Ovary (tissue), 3 donors: ENCODE data around the gene ANKDD1B.

Source experiments
- POLR2A ChIP-seq: fragments of 450-650 bp; IDR thresholded peaks from one replicate; pipeline ENCODE4 v1.6.1; 2017; ENCODE audit warnings: antibody characterized with exemption, mild to moderate bottlenecking, moderate library complexity
- TF ChIP-seq, protein P1 (sequence below), 3 donors: fragments of 450-650 bp in 2 of 3; fragments of 200-600 bp in 1 of 3; IDR thresholded peaks; one replicate each; pipeline versions ENCODE4 v1.5.1 to v1.8.0; 2016 to 2022; ENCODE audit warnings: antibody characterized with exemption in 3 of 3, mild to moderate bottlenecking in 1 of 3
- donor health status: DM: no; HTN: no; CAD: no.

DNA sequence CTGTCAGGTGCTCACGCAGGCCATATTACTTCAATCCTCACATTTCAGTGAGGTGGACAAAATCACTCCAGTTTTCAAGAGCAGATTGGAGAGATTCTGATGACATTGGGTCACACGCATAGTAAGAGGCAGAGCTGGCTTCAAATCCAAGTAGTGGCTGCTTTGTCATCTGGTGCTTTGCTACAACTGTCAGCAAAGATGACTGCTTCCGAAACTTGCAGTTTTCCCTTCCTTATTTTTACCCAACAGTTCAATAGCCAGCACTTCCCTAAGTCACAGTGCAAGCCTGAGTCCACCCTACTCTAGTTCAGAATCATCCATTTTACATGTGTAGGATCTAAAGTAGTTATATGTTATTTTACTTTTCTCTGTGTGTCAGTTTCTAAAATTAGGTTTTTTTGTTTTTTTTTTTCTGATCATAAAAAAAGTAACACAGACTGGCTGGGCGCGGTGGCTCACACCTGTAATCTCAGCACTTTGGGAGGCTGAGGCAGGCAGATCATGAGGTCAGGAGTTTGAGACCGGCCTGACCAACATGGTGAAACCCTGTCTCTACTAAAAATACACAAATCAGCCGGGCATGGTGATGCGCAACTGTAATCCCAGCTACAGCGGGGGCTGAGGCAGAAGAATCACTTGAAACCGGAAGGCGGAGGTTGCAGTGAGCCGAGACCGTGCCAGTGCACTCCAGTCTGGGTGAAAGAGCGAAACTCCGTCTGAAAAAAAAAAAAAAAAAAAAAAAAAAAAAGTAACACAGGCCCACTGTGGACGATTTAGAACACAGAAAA lies 49.6 kb downstream of the ANKDD1B start:
- no peak for TF ChIP-seq POLR2A
- TF ChIP-seq, protein P1, sequence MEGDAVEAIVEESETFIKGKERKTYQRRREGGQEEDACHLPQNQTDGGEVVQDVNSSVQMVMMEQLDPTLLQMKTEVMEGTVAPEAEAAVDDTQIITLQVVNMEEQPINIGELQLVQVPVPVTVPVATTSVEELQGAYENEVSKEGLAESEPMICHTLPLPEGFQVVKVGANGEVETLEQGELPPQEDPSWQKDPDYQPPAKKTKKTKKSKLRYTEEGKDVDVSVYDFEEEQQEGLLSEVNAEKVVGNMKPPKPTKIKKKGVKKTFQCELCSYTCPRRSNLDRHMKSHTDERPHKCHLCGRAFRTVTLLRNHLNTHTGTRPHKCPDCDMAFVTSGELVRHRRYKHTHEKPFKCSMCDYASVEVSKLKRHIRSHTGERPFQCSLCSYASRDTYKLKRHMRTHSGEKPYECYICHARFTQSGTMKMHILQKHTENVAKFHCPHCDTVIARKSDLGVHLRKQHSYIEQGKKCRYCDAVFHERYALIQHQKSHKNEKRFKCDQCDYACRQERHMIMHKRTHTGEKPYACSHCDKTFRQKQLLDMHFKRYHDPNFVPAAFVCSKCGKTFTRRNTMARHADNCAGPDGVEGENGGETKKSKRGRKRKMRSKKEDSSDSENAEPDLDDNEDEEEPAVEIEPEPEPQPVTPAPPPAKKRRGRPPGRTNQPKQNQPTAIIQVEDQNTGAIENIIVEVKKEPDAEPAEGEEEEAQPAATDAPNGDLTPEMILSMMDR (IDR thresholded peaks at IDR 0.05): no peak
